T47D (cell line): Measurements from ENCODE around the gene ATP1A1.

Source experiments
- DNase-seq, 2 experiments: peaks; one replicate each; pipeline versions ENCODE4 v3.0.0 to v3.0.0-alpha.2; 2011 to 2012; ENCODE audit warnings: low read depth in 1 of 2, low spot score in 1 of 2
- JUND ChIP-seq: IDR thresholded peaks from 2 replicates; pipeline ENCODE4 v1.6.1; 2012; ENCODE audit warnings: low read depth
- in situ Hi-C: cut with HindIII; loops from 2 replicates; pipeline ENCODE4 v1.10.0; 2016; ENCODE audit warnings: low sequenced_read_pairs, low pct_unique_long_range_greater_than_20kb

Gene ATP1A1

GRCh38 chr1:116417678-116418077 is 44.6 kb downstream of the ATP1A1 start:
- DNase-seq = no peak
- no peak for TF ChIP-seq JUND
- in situ Hi-C loops = no loop called here

- in situ Hi-C loops = no loop called here
- DNase-seq = peak; percentile 7 to 79
- TF ChIP-seq JUND = no peak
Observed at GRCh38 chr1:116418091-116418830, 45.2 kb downstream of the ATP1A1 start.

GRCh38 chr1:116420417-116421200 is 47.6 kb downstream of the ATP1A1 start:
- in situ Hi-C loops = no loop called here
- no peak for TF ChIP-seq JUND
- no peak for DNase-seq

GRCh38 chr1:116424438-116424837 is 51.4 kb downstream of the ATP1A1 start:
- no peak for TF ChIP-seq JUND
- no peak for DNase-seq
- in situ Hi-C loops = no loop called here

- DNase-seq = no peak
- no peak for TF ChIP-seq JUND
- in situ Hi-C loops = no loop called here
Observed at GRCh38 chr1:116424863-116425262, 51.8 kb downstream of the ATP1A1 start.

GRCh38 chr1:116425987-116426386 is 52.9 kb downstream of the ATP1A1 start:
- in situ Hi-C loops = no loop called here

GRCh38 chr1:116426401-116426800 is 53.4 kb downstream of the ATP1A1 start:
- in situ Hi-C loops = no loop called here
- no peak for DNase-seq
- no peak for TF ChIP-seq JUND

More at GRCh38 chr1:116425987-116426386, 52.9 kb downstream of the ATP1A1 start:
- no peak for DNase-seq
- TF ChIP-seq JUND = no peak

- in situ Hi-C loops = no loop called here
- no peak for TF ChIP-seq JUND
- DNase-seq = no peak
Observed at GRCh38 chr1:116428576-116428975, 55.5 kb downstream of the ATP1A1 start.

GRCh38 chr1:116429821-116430374 is 56.9 kb downstream of the ATP1A1 start:
- in situ Hi-C loops = no loop called here
- no peak for DNase-seq

GRCh38 chr1:116431870-116432500 is 58.9 kb downstream of the ATP1A1 start:
- in situ Hi-C loops = no loop called here
- DNase-seq = no peak
- TF ChIP-seq JUND = no peak

More at GRCh38 chr1:116429821-116430374, 56.9 kb downstream of the ATP1A1 start:
- TF ChIP-seq JUND = no peak

GRCh38 chr1:116432655-116433265 is 59.7 kb downstream of the ATP1A1 start:
- in situ Hi-C loops = no loop called here
- no peak for TF ChIP-seq JUND
- DNase-seq = no peak
